GM18511 (cell line): ENCODE data around the gene ATG2A.
A peak's percentile ranks its signal among the peaks of the same experiment; 100 is the strongest.

Experiments
- ATAC-seq: cut with Tn5 transposase; IDR thresholded peaks from one replicate; pipeline ENCODE4 v1.9.1; 2021; ENCODE audit warnings: mild to moderate bottlenecking, moderate library complexity; ENCODE audit not compliant: unreplicated experiment

The ATG2A gene

DNA sequence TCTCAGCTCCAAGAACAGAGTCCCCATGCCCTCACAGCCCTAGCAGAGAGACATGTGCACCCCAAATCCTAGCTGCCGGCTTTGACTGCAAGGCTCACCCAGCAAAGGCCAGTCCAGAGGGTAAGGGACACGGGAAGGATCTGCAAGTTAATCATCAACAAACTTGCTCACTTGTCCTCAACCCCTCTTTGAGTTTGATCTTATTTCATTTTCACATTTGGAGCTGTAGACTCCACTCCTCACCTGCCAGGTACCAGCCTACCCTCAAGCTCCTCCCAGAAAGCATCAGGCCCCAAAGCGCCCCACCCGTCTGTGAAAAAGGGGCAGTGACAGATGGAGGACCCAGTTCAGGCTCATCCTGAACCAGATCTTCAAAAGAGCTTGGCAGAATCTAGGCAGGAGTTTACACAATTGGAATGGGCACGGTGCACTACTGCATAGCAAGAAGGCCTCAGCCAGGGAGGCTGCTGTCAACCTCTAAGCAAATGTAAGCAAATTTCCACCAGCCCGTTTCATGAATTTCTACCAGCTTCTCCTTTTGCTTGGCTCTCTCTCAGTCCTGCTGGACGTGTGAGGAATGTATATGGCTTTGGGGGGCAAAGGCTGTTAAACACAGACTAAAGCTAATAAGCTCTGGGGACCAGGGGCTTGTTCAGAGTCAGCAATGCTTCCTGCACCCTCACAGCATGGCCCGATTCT, 44.1 kb downstream of the ATG2A start:
- no peak for ATAC-seq

DNA sequence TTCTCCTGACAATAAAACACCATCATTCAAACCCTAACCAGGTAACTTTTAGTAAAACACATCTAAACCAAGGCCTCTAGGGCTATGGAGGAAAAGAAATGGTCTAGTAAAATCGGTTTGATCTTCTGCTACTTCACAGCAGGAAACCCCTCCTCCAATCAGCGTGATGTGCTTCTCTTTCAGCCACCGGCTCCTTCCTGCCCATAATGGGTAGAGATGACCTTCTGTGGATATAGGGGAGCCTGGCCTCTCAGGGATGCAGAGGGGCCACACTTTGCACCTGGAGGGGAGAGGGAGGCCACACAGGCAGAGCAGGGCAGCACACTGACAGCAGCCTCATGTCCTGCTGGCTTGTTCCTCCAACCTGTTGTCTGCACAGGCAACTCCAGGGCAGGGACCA, 45.5 kb downstream of the ATG2A start:
- ATAC-seq, result no peak

DNA sequence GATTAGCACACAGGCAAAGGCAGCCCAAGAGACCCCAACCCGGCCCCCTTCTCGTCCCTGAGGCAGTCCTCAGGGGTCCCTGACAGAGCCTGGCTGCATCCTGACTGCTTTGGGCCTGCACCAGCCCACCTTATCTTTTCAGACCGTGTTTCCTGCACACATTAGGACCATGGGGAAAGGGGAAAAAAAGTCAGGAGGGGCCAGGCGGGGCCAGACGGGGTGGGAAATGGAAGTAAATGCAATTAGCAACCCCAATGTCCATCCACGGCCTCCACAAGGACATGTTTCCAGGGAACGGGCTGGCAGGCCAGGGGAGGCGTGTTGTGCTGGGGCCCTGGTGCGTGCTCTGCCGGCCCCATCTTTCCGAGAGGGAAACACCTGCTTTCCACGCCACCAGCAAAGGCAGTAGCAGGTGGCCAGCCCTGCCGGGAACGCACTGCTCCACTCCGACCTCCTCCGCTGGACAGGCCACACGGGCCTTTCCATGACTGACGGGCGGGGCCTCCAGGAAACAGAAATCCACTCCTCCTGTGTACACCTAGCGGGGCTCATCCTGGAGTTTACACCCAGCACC, 46.0 kb downstream of the ATG2A start:
- ATAC-seq, result no peak

DNA sequence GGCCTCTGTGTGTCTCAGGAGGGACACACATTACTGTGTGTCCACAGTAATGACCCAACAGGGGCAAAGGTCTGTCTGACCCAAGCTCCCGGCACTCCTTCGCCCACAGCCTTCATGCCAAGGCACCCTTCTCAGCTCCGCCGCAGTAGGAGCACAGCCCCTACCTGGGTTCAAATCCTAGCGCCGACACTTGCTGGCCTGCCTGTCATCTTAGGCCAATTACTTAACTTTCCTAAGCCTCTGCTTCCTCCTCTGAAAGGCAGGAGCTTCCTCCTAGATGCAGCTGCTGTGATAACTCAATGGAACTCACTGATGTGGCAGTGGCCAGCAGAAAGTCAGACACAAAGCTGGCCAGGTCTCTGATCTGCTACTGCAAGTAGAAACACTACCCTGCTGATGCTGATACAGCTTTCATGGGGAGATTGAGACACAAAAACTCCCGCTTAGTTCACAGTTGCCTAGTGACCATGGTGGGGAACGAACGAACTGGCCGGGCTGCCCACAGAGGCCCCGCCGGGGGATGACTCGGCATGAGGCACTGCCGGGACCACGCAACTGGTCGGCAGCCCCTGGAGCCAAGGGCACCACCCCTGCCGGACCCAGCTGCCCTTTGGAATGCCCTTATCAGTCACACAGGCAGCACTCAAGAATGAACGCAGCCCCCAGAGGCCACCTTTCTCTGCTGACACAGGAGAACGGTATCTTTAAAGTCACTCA, 46.7 kb downstream of the ATG2A start:
- no peak for ATAC-seq

DNA sequence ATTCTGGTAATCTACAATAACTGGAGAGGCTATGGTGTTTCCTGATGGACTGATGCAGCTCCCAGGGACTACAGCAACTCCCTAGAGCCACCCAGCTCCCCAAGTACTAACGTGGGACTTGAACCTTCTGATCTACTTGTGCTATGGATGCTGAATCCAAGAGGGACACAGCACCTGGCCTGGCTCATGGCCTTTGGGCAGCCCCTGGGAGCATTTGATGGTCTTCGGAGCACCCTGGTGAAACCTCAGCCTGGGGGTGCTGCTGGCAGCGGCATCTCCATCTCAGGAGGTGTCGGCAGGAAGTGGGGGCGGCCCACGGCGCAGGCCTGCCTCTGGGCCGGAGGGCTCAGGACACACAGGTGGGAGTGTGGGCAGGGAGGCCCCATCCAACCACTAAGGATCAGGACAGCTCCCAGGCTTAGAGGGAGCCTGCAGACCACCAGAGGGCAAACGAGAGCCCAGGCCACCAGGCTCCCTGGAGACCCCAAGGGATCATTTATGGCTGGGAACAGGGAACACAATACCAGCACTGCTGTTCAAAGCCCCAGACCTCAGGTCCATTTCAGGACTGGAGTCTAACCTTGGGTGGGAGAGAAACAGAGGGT, 47.3 kb downstream of the ATG2A start:
- ATAC-seq, result no peak

DNA sequence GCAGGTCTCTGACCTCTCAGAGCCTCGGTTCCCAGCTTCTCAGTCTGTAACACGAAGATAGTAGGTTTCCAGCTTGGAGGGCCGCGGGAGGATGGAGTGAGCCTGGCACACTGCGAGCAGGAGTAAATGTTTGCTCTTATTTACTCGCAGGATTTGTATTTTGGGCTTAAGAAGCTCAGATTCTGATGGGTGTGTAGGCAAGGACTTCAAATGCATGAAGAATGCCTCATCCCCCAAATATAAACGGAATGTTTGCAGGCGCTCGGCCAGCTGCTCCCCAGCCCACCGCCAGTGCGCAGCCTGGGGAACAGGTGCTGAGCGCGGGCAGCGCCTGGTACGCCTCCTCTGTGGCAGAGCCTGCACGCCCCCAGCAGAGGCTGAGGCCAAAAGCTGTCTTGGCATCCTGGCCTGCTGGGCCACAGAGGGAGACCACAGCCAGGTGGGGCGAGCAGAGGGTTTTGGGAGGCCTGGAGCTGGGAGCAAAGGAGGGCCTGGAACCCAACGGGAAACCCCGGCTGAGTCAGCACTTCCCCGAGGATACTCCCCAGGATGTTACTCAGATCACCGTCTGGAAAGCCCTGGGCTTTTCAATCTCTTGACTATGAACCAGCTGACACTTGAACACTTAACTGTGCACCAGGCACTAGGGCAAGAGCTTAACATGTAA, 48.0 kb downstream of the ATG2A start:
- ATAC-seq, result no peak

DNA sequence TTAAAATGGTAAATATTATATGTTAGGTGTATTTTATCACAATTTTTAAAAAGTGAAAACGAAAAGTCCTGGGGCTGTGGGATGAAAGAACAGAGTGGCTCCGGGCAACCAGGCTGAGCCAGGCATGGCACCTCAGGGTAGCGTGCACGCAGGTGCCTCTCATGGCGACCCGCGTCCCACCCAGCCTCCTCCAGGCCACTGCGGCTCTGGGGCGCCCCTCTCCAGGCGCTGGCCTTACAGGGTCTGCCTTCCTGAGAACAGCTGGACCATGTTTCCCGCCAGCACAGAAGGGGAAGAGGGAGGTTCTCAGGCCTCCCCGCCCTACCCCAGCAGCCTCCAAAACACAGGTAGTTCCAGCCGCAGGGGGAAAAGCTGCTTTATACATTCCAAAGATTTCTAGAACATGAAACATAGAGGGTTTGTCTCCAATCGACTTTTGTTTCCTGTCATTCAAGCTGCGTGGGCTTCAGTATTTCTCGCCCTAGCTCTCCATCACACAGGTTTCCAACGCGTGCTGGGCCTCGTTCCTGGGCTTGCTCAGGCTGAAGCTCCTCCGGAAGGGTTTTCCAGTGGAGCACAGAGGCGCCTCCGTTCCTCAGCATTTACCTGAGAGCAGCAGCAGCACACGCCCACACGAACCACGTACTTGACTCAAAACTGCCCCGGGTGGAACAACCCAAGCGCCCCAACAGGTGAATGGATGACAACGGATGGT, 49.1 kb downstream of the ATG2A start:
- ATAC-seq, result no peak

DNA sequence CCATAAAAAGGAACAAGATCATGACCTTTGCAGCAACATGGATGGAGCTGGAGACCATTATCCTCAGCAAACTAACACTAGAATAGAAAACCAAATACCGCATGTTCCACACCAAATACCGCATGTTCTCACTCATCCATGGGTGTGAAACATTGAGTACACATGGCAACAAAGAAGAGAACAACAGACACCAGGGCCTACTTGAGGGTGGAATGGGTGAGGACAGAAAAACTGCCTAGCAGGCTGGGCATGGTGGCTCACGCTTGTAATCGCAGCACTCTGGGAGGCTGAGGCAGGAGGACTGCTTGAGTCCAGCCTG, 50.9 kb downstream of the ATG2A start:
- no peak for ATAC-seq

DNA sequence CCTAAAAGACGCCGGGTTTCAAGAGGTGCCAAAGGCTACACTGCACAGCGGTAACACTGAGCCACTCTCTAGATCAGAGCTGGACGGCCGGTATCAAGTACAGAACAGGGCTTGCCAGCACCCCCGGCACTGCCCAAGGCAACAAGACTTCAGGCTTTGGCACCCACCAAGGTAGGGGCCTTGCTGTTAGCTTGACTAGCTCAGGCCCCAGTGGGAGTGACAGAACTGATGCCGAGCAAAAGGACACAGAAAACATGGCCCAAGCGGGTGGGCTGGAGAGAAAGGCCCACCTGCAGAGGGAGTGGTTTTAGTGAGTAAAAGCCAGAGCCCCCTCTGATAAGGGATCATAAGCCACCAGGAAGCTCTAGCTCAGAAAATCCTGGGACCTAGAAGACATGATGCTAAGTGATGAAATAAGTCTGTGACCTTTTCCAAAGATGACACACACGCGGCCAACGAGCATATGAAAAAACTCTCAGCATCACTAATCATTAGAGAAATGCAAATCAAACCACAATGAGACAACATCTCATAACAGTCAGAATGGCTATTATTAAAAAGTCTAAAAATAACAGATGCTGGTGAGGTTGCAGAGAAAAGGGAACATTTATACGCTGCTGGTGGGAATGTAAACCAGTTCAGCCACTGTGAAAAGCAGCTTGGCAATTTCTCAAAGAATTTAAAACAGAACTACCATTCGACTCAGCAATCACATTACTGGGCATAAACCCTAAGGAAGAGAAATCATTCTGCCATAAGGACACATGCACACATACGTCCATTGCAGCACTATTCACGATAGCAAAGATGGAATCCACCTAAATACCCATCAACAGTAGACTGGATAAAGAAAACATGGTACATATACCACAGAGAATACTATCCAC, 51.5 kb downstream of the ATG2A start:
- ATAC-seq, result peak; percentile 60

DNA sequence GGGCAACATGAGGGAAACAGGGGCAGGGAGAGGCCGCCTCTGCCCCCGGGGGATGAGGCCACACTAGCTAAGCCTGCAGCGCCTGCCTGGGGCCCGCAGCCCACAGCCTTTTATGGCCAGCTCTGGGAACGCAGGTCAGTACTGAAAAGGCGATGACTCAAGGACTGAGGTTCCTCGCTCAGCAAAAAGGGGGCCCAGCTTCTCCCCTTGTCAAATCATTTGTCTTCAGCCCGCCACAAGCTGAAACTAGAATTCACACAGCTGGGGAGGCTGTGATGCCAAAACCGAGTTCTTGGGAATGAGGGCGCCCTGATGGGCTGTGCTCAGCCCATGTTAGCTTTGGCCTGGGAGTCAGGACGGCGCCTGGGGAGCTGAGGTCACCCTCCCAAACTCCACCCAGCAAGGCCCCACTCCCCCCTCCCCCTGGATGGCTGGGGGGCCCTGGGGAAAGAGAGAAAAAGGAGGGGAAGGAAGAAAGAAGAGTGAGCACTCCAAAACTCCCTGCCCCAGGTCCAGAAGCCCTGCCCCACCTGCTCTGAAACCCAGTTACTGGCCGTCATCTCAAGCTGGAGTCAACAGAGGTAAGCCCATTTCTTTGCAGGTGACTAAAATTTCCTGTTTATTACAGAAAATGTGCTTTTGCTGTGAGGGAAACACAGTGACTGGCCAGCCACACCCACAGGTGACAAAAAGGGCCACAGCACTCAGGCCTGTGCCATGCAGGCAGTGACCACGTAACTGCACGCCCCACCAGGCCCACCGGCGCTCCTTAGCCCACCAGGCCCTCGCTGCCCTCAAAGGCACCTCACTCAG, 52.3 kb downstream of the ATG2A start:
- ATAC-seq, result peak; percentile 23

DNA sequence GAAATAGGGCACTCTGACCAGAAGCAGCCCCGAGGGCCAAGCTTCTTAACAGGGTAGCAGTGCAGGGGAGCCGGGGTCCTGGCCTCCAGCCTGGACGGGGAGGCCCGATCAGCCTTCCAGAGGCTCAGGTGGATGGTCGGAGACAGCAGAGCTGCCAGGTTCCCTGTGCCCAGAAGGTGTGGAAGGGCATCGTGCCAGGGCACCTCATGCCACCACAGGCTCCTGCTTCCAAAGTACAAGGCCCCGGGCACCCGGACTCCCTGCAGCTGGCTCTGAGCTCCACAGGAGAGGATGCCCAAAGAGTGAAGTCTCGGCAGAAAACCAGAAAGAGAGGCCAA, 52.9 kb downstream of the ATG2A start:
- no peak for ATAC-seq

DNA sequence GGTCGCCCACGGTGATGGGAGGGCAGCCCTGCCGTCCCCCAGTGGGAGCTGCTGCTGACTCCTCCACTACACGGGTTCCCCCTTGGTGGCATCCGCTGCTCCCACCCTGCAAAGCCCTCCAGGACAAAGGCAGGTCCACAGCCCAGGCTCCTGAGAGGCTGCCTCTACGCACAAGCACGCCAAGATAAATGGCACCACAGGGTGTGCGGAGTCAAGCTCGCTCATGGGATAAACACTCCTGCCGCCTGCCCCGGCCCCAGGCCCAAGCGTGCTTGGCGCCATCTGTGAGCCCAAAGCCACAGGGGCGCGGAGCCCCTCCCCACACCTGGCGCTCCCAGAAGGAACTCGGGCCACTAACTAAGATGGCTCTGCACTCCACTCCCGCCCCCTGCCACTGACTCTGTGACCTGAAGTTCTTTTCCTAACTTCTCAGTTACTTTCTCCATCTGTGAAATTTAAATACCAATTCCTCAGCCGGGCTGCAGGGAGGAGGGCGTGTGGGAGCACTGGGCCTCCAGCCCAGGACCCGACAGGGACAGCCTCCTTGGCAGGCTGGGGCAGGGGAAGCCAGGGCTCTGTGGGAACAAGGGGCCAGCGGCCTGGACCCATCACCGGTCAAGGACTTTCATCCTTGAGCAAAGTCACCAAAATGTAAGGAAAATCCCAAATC, 53.5 kb downstream of the ATG2A start:
- no peak for ATAC-seq

DNA sequence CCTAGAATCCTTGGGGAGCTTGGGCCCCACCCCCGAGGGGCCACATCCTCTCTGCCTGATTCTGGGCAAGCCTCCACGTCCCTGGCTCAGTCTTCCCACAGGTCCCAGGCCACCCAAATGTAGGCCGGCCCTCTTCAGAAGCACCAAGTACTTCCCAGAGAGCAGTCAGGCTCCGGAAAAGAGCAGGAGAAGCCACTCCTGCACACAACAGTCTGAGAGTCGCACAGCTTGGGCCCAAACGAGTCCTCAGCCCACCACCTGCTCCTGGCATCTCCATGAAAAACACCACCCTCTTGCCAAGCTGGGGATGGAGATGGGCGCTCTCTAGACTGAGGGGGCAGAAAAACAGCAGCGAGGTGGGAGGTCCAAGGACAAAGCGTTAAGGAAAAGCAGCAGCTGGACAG, 54.0 kb downstream of the ATG2A start:
- ATAC-seq, result no peak

DNA sequence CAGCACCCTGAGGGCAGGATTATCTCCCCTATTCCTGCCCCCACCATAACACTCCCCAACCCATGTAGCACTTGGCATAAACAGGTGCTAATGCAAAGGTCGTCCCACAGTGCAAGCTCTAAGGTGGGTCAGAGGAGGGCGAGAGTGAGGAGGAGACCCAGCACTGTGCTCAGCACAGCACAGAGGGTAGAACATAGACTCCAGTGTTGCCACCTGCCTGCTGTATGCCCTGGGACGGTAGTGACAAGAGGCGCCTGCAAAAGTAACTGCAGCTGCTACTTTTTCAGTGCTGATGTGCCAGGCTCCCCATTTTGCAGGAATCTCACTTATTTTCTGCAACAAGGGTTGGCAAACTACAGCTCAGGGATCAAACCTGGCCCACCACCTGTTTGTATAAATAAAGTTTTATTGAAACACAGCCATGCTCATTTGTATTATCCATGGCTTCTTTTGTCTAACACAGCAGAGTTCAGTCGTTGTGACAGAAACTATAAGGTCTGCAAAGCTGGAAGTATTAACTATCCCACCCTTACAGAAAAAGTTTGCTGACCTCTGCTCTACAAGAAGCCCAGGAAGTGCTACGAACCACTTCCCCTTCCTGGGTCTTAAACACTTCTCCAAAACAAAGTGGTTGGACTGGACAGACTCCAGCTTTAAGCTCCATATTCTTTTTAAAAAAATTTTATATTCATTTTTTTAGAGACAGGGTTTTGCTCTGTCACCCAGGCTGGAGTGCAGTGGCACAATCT, 55.6 kb downstream of the ATG2A start:
- no peak for ATAC-seq

DNA sequence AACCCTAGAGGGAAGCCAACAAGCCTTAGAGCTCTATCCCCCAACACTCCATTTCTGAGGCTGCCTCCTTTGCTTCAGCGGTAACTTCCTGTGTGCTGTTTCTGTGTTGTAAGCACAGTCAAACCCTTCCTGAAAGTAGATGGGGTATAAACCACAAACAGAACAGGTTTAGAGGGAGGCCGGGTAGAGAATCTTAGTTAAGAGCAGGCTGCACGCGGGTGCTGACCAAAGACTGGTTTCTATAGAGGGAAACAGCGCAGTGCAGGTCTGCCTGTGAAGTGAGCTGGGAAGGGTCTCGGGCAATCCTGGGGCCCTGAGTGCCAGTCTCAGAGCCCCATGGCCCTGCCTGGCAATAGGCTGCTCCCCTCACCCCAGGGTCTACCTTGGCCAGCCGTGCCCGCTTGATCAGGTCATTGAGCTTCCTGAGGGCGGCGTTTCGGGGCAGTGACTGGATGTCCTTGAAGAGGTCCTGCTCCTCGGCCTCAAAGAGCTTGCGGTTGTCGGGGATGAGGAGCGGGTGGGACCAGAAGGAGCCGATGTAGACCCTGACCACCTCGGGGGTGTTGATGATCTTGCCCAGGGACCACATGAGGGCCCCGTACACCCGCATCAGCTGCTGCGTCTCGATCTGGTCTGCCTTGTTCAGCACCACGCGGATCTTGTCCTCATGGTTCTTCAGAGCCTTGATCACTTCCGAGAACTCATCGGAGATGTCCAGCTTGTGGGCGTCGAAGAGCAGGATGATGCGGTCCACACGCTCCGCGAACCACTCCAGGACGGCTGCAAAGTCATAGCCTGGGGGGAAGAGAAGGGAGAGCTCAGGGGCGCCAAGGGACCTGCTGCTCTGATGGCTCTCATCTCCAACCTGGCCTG, 57.2 kb downstream of the ATG2A start:
- ATAC-seq, result peak; percentile 83

DNA sequence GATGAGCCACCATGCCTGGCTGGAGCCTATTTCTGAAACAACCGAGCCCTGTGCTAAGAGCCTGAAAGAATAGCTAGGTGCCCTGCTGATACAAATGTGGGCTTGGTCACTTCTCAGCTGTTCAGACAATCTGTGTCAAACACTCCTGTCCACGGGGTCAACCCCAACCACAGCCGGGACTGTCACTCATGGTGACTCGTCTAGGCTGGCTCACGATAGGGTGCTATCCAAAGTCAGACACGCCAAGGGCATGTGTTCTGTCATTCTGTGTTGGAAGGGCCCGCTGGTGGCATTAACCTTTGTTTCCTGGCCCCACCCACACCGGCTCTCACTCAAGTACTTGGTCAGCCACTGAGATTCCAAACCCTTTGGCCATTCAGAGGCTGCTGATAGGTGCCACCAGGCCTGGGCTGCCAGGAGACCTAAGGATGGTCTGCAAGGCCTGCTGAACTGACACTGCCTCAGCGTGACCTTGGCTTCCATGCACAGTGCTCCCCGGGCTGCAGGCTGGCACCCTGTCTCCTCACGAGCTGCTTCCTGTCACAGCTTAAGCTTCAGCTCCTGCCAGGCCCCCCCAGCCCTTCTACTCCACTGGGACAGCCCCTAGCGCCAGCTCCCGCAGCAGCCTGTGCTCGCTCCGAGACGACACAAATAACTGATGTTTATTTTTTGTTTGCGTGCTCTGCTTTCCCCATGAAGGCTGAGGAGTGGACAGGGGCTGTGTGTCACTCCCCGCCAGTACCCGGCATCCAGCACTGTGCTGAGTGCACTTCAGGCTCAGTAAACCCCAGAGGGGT, 58.3 kb downstream of the ATG2A start:
- ATAC-seq, result peak; percentile 45
